A673 (cell line): Measurements from ENCODE around the gene GALNT18. TPM values are rescaled to one million over a fixed set of nuclear protein-coding genes. Genes with fewer than 3 reads are reported as not detected.

Source experiments
- BruUV-seq: library from RNA; stranded (reverse); fragments of 400-500 nt; replicated peaks from 2 replicates; lab custom pipeline; 2021; lab: Mats Ljungman, UMichigan
- CTCF ChIA-PET: fragments of 300-600 bp; sonication (Branson Sonifier 250); formaldehyde crosslinking; loops from one replicate; lab custom pipeline; 2022; ENCODE audit warnings: antibody characterized with exemption; lab: Charles Lee
- POLR2A ChIA-PET: fragments of 300-600 bp; sonication (Branson Sonifier 250); formaldehyde crosslinking; loops from one replicate; lab custom pipeline; 2022; ENCODE audit warnings: antibody characterized with exemption; ENCODE audit not compliant: low non-redundant PET; lab: Charles Lee
- DNase-seq: peaks from one replicate; pipeline ENCODE4 v3.0.0-alpha.2; 2015; ENCODE audit warnings: low spot score
- H3K27ac ChIP-seq: fragments of 200-600 bp; sonication (generic); 2 replicates; pipeline ENCODE4 v1.5.1; 2016; ENCODE audit warnings: mixed run types, low read depth, mild to moderate bottlenecking, mixed read lengths, antibody characterized with exemption, low read length; ENCODE audit not compliant: poor library complexity, severe bottlenecking
- H3K27me3 ChIP-seq: fragments of 200-600 bp; sonication (generic); replicated peaks from 2 replicates; pipeline ENCODE4 v1.6.1; 2017; ENCODE audit warnings: mixed run types, low read depth, mild to moderate bottlenecking, mixed read lengths, antibody characterized with exemption, low read length; ENCODE audit not compliant: insufficient read depth, poor library complexity
- H3K36me3 ChIP-seq: fragments of 200-600 bp; sonication (generic); 2 replicates; pipeline ENCODE4 v1.6.1; 2016; ENCODE audit warnings: mixed run types, mild to moderate bottlenecking, mixed read lengths, antibody characterized with exemption, low read length; ENCODE audit not compliant: insufficient read depth, poor library complexity, severe bottlenecking
- H3K4me1 ChIP-seq: fragments of 200-600 bp; sonication (generic); 2 replicates; pipeline ENCODE4 v1.6.1; 2017; ENCODE audit warnings: mixed run types, mild to moderate bottlenecking, mixed read lengths, antibody characterized with exemption, low read length; ENCODE audit not compliant: insufficient read depth, poor library complexity, severe bottlenecking
- H3K4me3 ChIP-seq: fragments of 200-600 bp; sonication (generic); 2 replicates; pipeline ENCODE4 v1.5.1; 2016; ENCODE audit warnings: low read depth, mixed run types, mild to moderate bottlenecking, mixed read lengths, low read length; ENCODE audit not compliant: poor library complexity, severe bottlenecking
- H3K9me3 ChIP-seq: fragments of 200-600 bp; sonication (generic); 2 replicates; pipeline ENCODE4 v1.6.1; 2016; ENCODE audit warnings: mixed run types, low read depth, mild to moderate bottlenecking, mixed read lengths, antibody characterized with exemption, low read length; ENCODE audit not compliant: poor library complexity, severe bottlenecking
- CTCF ChIP-seq: fragments of 300-800, 200-600 bp; sonication (generic); conservative IDR thresholded peaks from 2 replicates; pipeline ENCODE4 v1.5.1; 2017; ENCODE audit warnings: low read depth, mild to moderate bottlenecking, antibody characterized with exemption, low read length, moderate library complexity, mixed read lengths
- EZH2 ChIP-seq: fragments of 200-600 bp; sonication (generic); IDR thresholded peaks from 2 replicates; pipeline ENCODE4 v1.6.1; 2017; ENCODE audit warnings: borderline replicate concordance, low read depth, mild to moderate bottlenecking, mixed read lengths, antibody characterized with exemption, low read length; ENCODE audit not compliant: poor library complexity, severe bottlenecking
- intact Hi-C: fragments of 100-400 bp; cut with micrococcal nuclease; formaldehyde crosslinking; loops from one replicate; pipeline ENCODE4 v1.10.0; 2022; ENCODE audit not compliant: unreplicated experiment
- total RNA-seq: library from RNA; stranded (reverse); gene quantifications from 2 replicates; pipeline ENCODE4 v1.2.3, GENCODE V29; 2021

GALNT18 gene
- total RNA-seq, 1 experiment from 2014 or later, result 0.37 TPM

GRCh38 chr11:11349870-11350337, 271.9 kb downstream of the GALNT18 start:
- CTCF ChIA-PET, result no interaction called here
- POLR2A ChIA-PET, result no interaction called here
- H3K36me3 ChIP-seq, result no peaks in the 10 kb centered on the region
- H3K27me3 ChIP-seq, result no peaks in the 10 kb centered on the region
- no peak for DNase-seq
- H3K4me1 ChIP-seq, result no peaks in the 10 kb centered on the region
- H3K4me3 ChIP-seq, result no peak overlapping the region
- intact Hi-C loops, result no loop called here
- no peak overlapping the region for H3K27ac ChIP-seq
- TF ChIP-seq EZH2 (no peak), CTCF (no peak)
- BruUV-seq, result no TSS peak
- H3K9me3 ChIP-seq, result no peaks in the 10 kb centered on the region

GRCh38 chr11:11349106-11349825, 272.5 kb downstream of the GALNT18 start:
- ChIA-PET CTCF (no interaction called here), POLR2A (no interaction called here)
- DNase-seq, result no peak
- Histone ChIP-seq H3K27ac (no peak overlapping the region), H3K9me3 (no peaks in the 10 kb centered on the region), H3K36me3 (no peaks in the 10 kb centered on the region), H3K4me1 (no peaks in the 10 kb centered on the region), H3K4me3 (no peak overlapping the region), H3K27me3 (no peaks in the 10 kb centered on the region)
- intact Hi-C loops, result no loop called here
- TF ChIP-seq EZH2, result no peak
- TF ChIP-seq CTCF, result no peak
- BruUV-seq, result no TSS peak

GRCh38 chr11:11348303-11348702, 273.5 kb downstream of the GALNT18 start:
- no peak for TF ChIP-seq EZH2
- no peak for TF ChIP-seq CTCF
- ChIA-PET CTCF (no interaction called here), POLR2A (no interaction called here)

More at GRCh38 chr11:11348303-11348702, 273.5 kb downstream of the GALNT18 start:
- Histone ChIP-seq H3K9me3 (no peaks in the 10 kb centered on the region), H3K27me3 (no peaks in the 10 kb centered on the region), H3K4me3 (no peak overlapping the region), H3K36me3 (no peaks in the 10 kb centered on the region), H3K27ac (no peak overlapping the region), H3K4me1 (no peaks in the 10 kb centered on the region)
- intact Hi-C loops, result no loop called here
- DNase-seq, result no peak
- no TSS peak for BruUV-seq
